Duodenal mucosa (tissue), 2 donors: ENCODE data around the gene CRHBP.
"Not testable (repeated sequence)": the region's sequence is repeated elsewhere in the genome, so short reads cannot be mapped to it uniquely, and the experiment has no call there.

Source experiments
- H3K27ac ChIP-seq: one replicate; pipeline ENCODE4 v1.7.0; 2013; ENCODE audit warnings: low read depth, low read length
- H3K27me3 ChIP-seq, 2 donors: one replicate each; pipeline ENCODE4 v1.7.0; 2013; ENCODE audit warnings: low read length in 2 of 2, control low read depth in 1 of 2; ENCODE audit not compliant: insufficient read depth in 2 of 2, control insufficient read depth in 1 of 2
- H3K36me3 ChIP-seq, 2 donors: one replicate each; pipeline ENCODE4 v1.7.0; 2013; ENCODE audit warnings: low read length in 2 of 2, control low read depth in 1 of 2; ENCODE audit not compliant: insufficient read depth in 2 of 2, control insufficient read depth in 1 of 2
- H3K4me1 ChIP-seq, 2 donors: one replicate each; pipeline ENCODE4 v1.7.0; 2013; ENCODE audit warnings: low read length in 2 of 2, control low read depth in 1 of 2; ENCODE audit not compliant: insufficient read depth in 2 of 2, control insufficient read depth in 1 of 2
- H3K4me3 ChIP-seq, 2 donors: one replicate each; pipeline ENCODE4 v1.7.0; 2013; ENCODE audit warnings: low read length in 2 of 2, low read depth in 1 of 2
- H3K9ac ChIP-seq, 2 donors: one replicate each; pipeline ENCODE4 v1.7.0; 2013; ENCODE audit warnings: low read length in 2 of 2, low read depth in 1 of 2
- H3K9me3 ChIP-seq, 2 donors: one replicate each; pipeline ENCODE4 v1.7.0; 2013; ENCODE audit warnings: low read length in 2 of 2, control low read depth in 1 of 2; ENCODE audit not compliant: control insufficient read depth in 1 of 2

The CRHBP gene

GRCh38 chr5:76941000-76941399, 11.8 kb upstream of the CRHBP start:
- H3K36me3 ChIP-seq = no peaks in the 10 kb centered on the region

GRCh38 chr5:76941442-76941841, 11.4 kb upstream of the CRHBP start:
- no peak overlapping the region for H3K4me3 ChIP-seq
- H3K9ac ChIP-seq = no peak overlapping the region
- H3K36me3 ChIP-seq = no peaks in the 10 kb centered on the region
- no peak overlapping the region for H3K27ac ChIP-seq
- no peaks in the 10 kb centered on the region for H3K9me3 ChIP-seq
- H3K27me3 ChIP-seq = no peaks in the 10 kb centered on the region
- H3K4me1 ChIP-seq = no peaks in the 10 kb centered on the region

More at GRCh38 chr5:76941000-76941399, 11.8 kb upstream of the CRHBP start:
- no peak overlapping the region for H3K4me3 ChIP-seq
- H3K4me1 ChIP-seq = no peaks in the 10 kb centered on the region
- no peak overlapping the region for H3K9ac ChIP-seq
- no peaks in the 10 kb centered on the region for H3K27me3 ChIP-seq
- no peaks in the 10 kb centered on the region for H3K9me3 ChIP-seq
- H3K27ac ChIP-seq = no peak overlapping the region

GRCh38 chr5:76942581-76942980, 10.3 kb upstream of the CRHBP start:
- Histone ChIP-seq H3K36me3 (no peaks in the 10 kb centered on the region), H3K9me3 (no peaks in the 10 kb centered on the region), H3K9ac (no peak overlapping the region), H3K27me3 (no peaks in the 10 kb centered on the region), H3K4me1 (no peaks in the 10 kb centered on the region), H3K27ac (no peak overlapping the region), H3K4me3 (no peak overlapping the region)

- Histone ChIP-seq H3K36me3 (no peaks in the 10 kb centered on the region), H3K27ac (no peak overlapping the region), H3K4me3 (no peak overlapping the region), H3K9ac (no peak overlapping the region), H3K27me3 (no peaks in the 10 kb centered on the region), H3K4me1 (no peaks in the 10 kb centered on the region), H3K9me3 (no peaks in the 10 kb centered on the region)
Observed at GRCh38 chr5:76943006-76943405, 9.8 kb upstream of the CRHBP start.

- Histone ChIP-seq H3K9ac (no peak overlapping the region), H3K4me3 (no peak overlapping the region), H3K27ac (no peak overlapping the region), H3K4me1 (no peaks in the 10 kb centered on the region), H3K27me3 (no peaks in the 10 kb centered on the region), H3K36me3 (no peaks in the 10 kb centered on the region), H3K9me3 (no peaks in the 10 kb centered on the region)
Observed at GRCh38 chr5:76944638-76945037, 8.2 kb upstream of the CRHBP start.

- not testable (repeated sequence) for H3K27ac ChIP-seq, H3K36me3 ChIP-seq, H3K4me3 ChIP-seq, H3K27me3 ChIP-seq, H3K9me3 ChIP-seq, H3K4me1 ChIP-seq, H3K9ac ChIP-seq
Observed at GRCh38 chr5:76945238-76945637, 7.6 kb upstream of the CRHBP start.

GRCh38 chr5:76946090-76946489, 6.8 kb upstream of the CRHBP start:
- Histone ChIP-seq H3K4me3 (no peak overlapping the region), H3K4me1 (no peaks in the 10 kb centered on the region), H3K27ac (no peak overlapping the region), H3K9ac (no peak overlapping the region), H3K36me3 (no peaks in the 10 kb centered on the region), H3K9me3 (no peaks in the 10 kb centered on the region), H3K27me3 (no peaks in the 10 kb centered on the region)

GRCh38 chr5:76947082-76947503, 5.8 kb upstream of the CRHBP start:
- Histone ChIP-seq H3K4me1 (no peaks in the 10 kb centered on the region), H3K27ac (no peak overlapping the region), H3K36me3 (no peaks in the 10 kb centered on the region), H3K9ac (no peak overlapping the region), H3K4me3 (no peak overlapping the region), H3K9me3 (no peaks in the 10 kb centered on the region), H3K27me3 (peaks cover 0 to 5% of the 10 kb centered on the region in 2 donors)

- no peak overlapping the region for H3K4me3 ChIP-seq
- H3K27me3 ChIP-seq = peaks cover 14 to 35% of the 10 kb centered on the region in 2 donors
- no peaks in the 10 kb centered on the region for H3K4me1 ChIP-seq
- H3K9me3 ChIP-seq = no peaks in the 10 kb centered on the region
- H3K9ac ChIP-seq = no peak overlapping the region
- H3K36me3 ChIP-seq = no peaks in the 10 kb centered on the region
- H3K27ac ChIP-seq = no peak overlapping the region
Observed at GRCh38 chr5:76953551-76954382, 922 bp downstream of the CRHBP start.

- Histone ChIP-seq H3K36me3 (no peaks in the 10 kb centered on the region), H3K27ac (no peak overlapping the region), H3K9me3 (no peaks in the 10 kb centered on the region), H3K4me3 (no peak overlapping the region), H3K4me1 (no peaks in the 10 kb centered on the region), H3K9ac (no peak overlapping the region), H3K27me3 (peaks cover 14 to 35% of the 10 kb centered on the region in 2 donors)
Observed at GRCh38 chr5:76954383-76954763, 1.5 kb downstream of the CRHBP start.
